GM23338 (cell line): ENCODE data around the gene RNF220. TPM values are rescaled to one million over a fixed set of nuclear protein-coding genes. Genes with fewer than 3 reads are reported as not detected.

Experiments used
- ATAC-seq: fragments of 200-7000 bp; cut with Tn5 transposase; 3 replicates; pipeline ENCODE4 v1.9.1; 2020
- DNase-seq: peaks from one replicate; pipeline ENCODE4 v3.0.0-alpha.2; 2015; ENCODE audit warnings: low spot score
- H2AFZ ChIP-seq: fragments of 200-600 bp; sonication (generic); 2 replicates; pipeline ENCODE4 v1.8.0; 2016; ENCODE audit warnings: antibody characterized with exemption, mild to moderate bottlenecking, moderate library complexity
- H3F3A ChIP-seq: fragments of 200-600 bp; sonication (generic); replicated peaks from 2 replicates; pipeline ENCODE4 v1.8.0; 2017; ENCODE audit warnings: antibody characterized with exemption, mixed run types, low read depth
- H3K27ac ChIP-seq: fragments of 200-600 bp; sonication (generic); 2 replicates; pipeline ENCODE4 v1.6.1; 2016; ENCODE audit warnings: low read depth
- H3K27me3 ChIP-seq: fragments of 200-600 bp; sonication (generic); 2 replicates; pipeline ENCODE4 v1.8.0; 2016; ENCODE audit warnings: mild to moderate bottlenecking, mixed run types, moderate library complexity; ENCODE audit not compliant: insufficient read depth
- H3K36me3 ChIP-seq: fragments of 200-600 bp; sonication (generic); 2 replicates; pipeline ENCODE4 v1.8.0; 2016; ENCODE audit warnings: mild to moderate bottlenecking; ENCODE audit not compliant: insufficient read depth
- H3K4me1 ChIP-seq: fragments of 200-600 bp; sonication (generic); 2 replicates; pipeline ENCODE4 v1.8.0; 2016; ENCODE audit warnings: mild to moderate bottlenecking, moderate library complexity; ENCODE audit not compliant: insufficient read depth
- H3K4me2 ChIP-seq: fragments of 200-600 bp; sonication (generic); 2 replicates; pipeline ENCODE4 v1.7.1; 2017; ENCODE audit warnings: mixed run types
- H3K4me3 ChIP-seq: fragments of 200-600 bp; sonication (generic); 2 replicates; pipeline ENCODE4 v1.6.1; 2016; ENCODE audit warnings: mixed run types
- H3K79me2 ChIP-seq: fragments of 200-600 bp; sonication (generic); replicated peaks from 2 replicates; pipeline ENCODE4 v1.8.0; 2017; ENCODE audit warnings: mild to moderate bottlenecking; ENCODE audit not compliant: insufficient read depth
- H3K9me2 ChIP-seq: fragments of 200-600 bp; sonication (generic); 2 replicates; pipeline ENCODE4 v1.8.0; 2017; ENCODE audit not compliant: insufficient read depth
- H4K20me1 ChIP-seq: fragments of 200-600 bp; sonication (generic); replicated peaks from 2 replicates; pipeline ENCODE4 v1.8.0; 2017; ENCODE audit warnings: mild to moderate bottlenecking; ENCODE audit not compliant: insufficient read depth
- H3K27ac Mint-ChIP-seq: 2 replicates; pipeline ENCODE4 v1.8.0; 2020; ENCODE audit warnings: inconsistent platforms, mild to moderate bottlenecking, moderate library complexity, mixed read lengths
- H3K27me3 Mint-ChIP-seq: 3 replicates; pipeline ENCODE4 v1.8.0; 2022; ENCODE audit warnings: low read depth, mild to moderate bottlenecking, moderate library complexity, mixed read lengths, inconsistent platforms; ENCODE audit not compliant: insufficient read depth, poor library complexity
- H3K36me3 Mint-ChIP-seq: 3 replicates; pipeline ENCODE4 v1.8.0; 2021; ENCODE audit warnings: low read depth, mild to moderate bottlenecking, inconsistent platforms, moderate library complexity, mixed read lengths
- H3K4me1 Mint-ChIP-seq: 3 replicates; pipeline ENCODE4 v1.8.0; 2020; ENCODE audit warnings: mild to moderate bottlenecking, inconsistent platforms, mixed read lengths
- H3K4me3 Mint-ChIP-seq: 3 replicates; pipeline ENCODE4 v1.8.0; 2021; ENCODE audit warnings: moderate library complexity, mild to moderate bottlenecking, inconsistent platforms, mixed read lengths
- H3K9me3 Mint-ChIP-seq: 3 replicates; pipeline ENCODE4 v1.8.0; 2020; ENCODE audit warnings: moderate library complexity, mild to moderate bottlenecking, inconsistent platforms, mixed read lengths
- CREB1 ChIP-seq: fragments of 250-450 bp; sonication (Bioruptor Pico); IDR thresholded peaks from 2 replicates; pipeline ENCODE4 v1.5.0; 2020; ENCODE audit warnings: low read depth, mild to moderate bottlenecking, moderate library complexity
- EZH2 ChIP-seq: fragments of 200-600 bp; sonication (generic); IDR thresholded peaks from one replicate; pipeline ENCODE4 v1.8.0; 2017; ENCODE audit warnings: antibody characterized with exemption, mild to moderate bottlenecking, low read depth; ENCODE audit not compliant: unreplicated experiment
- EZH2phosphoT487 ChIP-seq: fragments of 200-600 bp; sonication (generic); IDR thresholded peaks from one replicate; pipeline ENCODE4 v1.8.1; 2018; ENCODE audit warnings: antibody characterized with exemption; ENCODE audit not compliant: unreplicated experiment
- JUNB ChIP-seq: IDR thresholded peaks from one replicate; pipeline ENCODE4 v1.6.1; 2016; ENCODE audit warnings: antibody characterized with exemption; ENCODE audit not compliant: unreplicated experiment
- NANOG ChIP-seq: IDR thresholded peaks from 2 replicates; pipeline ENCODE4 v1.6.1; 2016; ENCODE audit warnings: antibody characterized with exemption, borderline replicate concordance
- POLR2AphosphoS5 ChIP-seq: IDR thresholded peaks from 2 replicates; pipeline ENCODE4 v1.6.1; 2016; ENCODE audit warnings: antibody characterized with exemption, low read depth
- STAT1 ChIP-seq: IDR thresholded peaks from one replicate; pipeline ENCODE4 v1.6.1; 2016; ENCODE audit warnings: antibody characterized with exemption; ENCODE audit not compliant: unreplicated experiment
- ZNF331 ChIP-seq: fragments of 250-450 bp; sonication (Bioruptor Pico); IDR thresholded peaks from 2 replicates; pipeline ENCODE4 v1.5.0; 2020; ENCODE audit warnings: low read depth, mild to moderate bottlenecking, moderate library complexity
- polyA plus RNA-seq: library from polyadenylated mRNA; unstranded; fragments of >200 nt; fragmentation: Nextera tagmentation; extraction: Ambion mirVana; gene quantifications from 2 replicates; pipeline ENCODE4 v1.2.1, GENCODE V29; 2016
- total RNA-seq: library from RNA; depleted of rRNA; stranded (reverse); fragments of >200 nt; shearing (Covaris generic); gene quantifications from 2 replicates; pipeline ENCODE4 v1.2.3, GENCODE V29; 2014
- TF ChIP-seq, protein P1 (sequence below): IDR thresholded peaks from one replicate; pipeline ENCODE4 v1.6.1; 2018; ENCODE audit warnings: antibody characterized with exemption; ENCODE audit not compliant: unreplicated experiment
- TF ChIP-seq, protein P2 (sequence below), 2 experiments: fragments of 200-600 bp in 1 of 2; sonication (generic) in 1 of 2; conservative IDR thresholded peaks; 2 replicates each; pipeline versions ENCODE4 v1.5.1 to v1.6.1; 2016 to 2017; ENCODE audit warnings: antibody characterized with exemption in 2 of 2, low read depth in 2 of 2, mild to moderate bottlenecking in 2 of 2, moderate library complexity in 1 of 2

RNF220 gene
- total and polyA plus RNA-seq, 2 experiments from 2014 or later = 72.8 to 168 TPM

DNA sequence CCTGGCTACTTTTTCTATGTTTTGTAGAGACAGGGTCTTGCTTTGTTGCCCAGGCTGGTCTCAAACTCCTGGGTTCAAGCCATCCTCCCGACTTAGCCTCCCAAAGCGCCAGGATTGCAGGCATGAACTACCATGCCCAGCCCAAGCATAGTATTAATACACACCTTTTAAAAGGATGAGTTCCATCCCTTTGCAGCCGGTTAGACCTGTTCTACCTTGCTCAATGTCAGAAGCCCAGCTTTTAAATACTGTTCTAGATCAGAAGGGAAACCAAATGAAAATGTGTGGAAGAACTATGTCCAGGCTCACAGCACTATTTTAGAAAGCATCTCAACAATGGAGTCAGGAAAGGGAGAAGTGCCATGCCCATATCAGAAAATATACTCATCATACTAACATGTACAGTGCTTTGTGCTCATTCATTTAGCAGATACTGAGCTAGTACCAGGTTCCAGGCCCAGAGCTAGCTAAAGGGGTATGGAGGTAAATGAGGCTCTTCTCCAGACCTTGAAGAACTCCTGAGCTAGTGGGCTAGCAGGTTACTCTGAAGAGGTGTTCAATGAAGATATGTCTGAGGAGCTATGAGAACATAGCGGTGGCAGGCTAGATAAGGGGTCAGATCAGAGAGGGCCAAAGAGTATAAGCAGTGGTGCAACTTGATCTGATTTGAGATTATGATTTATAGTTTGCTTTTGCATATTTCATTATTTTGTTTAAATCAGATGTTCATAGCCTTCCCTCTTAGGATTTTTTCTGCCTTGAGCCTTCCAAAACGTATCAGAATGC, 78.2 kb downstream of the RNF220 start (continued):
- no peak for TF ChIP-seq CREB1
- no peak for TF ChIP-seq EZH2
- TF ChIP-seq, protein P1, sequence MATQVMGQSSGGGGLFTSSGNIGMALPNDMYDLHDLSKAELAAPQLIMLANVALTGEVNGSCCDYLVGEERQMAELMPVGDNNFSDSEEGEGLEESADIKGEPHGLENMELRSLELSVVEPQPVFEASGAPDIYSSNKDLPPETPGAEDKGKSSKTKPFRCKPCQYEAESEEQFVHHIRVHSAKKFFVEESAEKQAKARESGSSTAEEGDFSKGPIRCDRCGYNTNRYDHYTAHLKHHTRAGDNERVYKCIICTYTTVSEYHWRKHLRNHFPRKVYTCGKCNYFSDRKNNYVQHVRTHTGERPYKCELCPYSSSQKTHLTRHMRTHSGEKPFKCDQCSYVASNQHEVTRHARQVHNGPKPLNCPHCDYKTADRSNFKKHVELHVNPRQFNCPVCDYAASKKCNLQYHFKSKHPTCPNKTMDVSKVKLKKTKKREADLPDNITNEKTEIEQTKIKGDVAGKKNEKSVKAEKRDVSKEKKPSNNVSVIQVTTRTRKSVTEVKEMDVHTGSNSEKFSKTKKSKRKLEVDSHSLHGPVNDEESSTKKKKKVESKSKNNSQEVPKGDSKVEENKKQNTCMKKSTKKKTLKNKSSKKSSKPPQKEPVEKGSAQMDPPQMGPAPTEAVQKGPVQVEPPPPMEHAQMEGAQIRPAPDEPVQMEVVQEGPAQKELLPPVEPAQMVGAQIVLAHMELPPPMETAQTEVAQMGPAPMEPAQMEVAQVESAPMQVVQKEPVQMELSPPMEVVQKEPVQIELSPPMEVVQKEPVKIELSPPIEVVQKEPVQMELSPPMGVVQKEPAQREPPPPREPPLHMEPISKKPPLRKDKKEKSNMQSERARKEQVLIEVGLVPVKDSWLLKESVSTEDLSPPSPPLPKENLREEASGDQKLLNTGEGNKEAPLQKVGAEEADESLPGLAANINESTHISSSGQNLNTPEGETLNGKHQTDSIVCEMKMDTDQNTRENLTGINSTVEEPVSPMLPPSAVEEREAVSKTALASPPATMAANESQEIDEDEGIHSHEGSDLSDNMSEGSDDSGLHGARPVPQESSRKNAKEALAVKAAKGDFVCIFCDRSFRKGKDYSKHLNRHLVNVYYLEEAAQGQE = no peak
- no peak for TF ChIP-seq POLR2AphosphoS5
- no peak for TF ChIP-seq ZNF331 (CRISPR knock-in tag)
- no peak for TF ChIP-seq STAT1
- TF ChIP-seq JUNB = no peak
- no peak for TF ChIP-seq NANOG
- TF ChIP-seq, protein P2, sequence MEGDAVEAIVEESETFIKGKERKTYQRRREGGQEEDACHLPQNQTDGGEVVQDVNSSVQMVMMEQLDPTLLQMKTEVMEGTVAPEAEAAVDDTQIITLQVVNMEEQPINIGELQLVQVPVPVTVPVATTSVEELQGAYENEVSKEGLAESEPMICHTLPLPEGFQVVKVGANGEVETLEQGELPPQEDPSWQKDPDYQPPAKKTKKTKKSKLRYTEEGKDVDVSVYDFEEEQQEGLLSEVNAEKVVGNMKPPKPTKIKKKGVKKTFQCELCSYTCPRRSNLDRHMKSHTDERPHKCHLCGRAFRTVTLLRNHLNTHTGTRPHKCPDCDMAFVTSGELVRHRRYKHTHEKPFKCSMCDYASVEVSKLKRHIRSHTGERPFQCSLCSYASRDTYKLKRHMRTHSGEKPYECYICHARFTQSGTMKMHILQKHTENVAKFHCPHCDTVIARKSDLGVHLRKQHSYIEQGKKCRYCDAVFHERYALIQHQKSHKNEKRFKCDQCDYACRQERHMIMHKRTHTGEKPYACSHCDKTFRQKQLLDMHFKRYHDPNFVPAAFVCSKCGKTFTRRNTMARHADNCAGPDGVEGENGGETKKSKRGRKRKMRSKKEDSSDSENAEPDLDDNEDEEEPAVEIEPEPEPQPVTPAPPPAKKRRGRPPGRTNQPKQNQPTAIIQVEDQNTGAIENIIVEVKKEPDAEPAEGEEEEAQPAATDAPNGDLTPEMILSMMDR (conservative IDR thresholded peaks at IDR 0.05; ENCODE audit: low read depth in 2 of 2) = no peak

DNA sequence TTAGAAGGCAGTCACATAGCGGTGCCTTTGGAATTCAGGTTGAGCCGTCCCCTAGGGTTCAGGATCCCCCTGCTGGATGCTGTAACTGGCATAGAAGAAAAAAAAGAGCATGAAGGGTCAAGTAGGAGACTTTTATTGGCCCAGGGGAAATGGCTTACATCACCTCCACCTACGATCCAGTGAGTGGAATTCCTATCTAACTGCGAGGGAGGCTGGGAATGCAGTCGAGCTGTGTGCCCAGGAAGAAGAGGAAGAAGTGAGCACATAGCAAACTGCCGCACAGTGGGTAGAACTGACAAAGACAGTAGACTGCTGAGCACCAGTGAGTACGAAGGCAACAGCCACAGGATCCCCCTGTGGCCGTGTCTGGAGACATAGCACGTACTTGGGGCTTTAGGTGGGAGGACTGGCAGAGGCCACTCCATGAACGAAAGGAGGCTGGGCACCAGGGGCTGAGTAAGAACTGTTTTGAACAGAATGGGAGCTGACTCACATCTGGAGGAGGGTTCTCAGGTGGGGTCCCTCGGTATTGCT, 79.2 kb downstream of the RNF220 start:
- Mint-ChIP-seq H3K4me1 (peaks cover 25% of the 10 kb centered on the region), H3K9me3 (no peaks in the 10 kb centered on the region), H3K4me3 (peak overlapping the region; percentile 1; the same call in 1 of the 3 replicates), H3K27me3 (peaks cover 4% of the 10 kb centered on the region), H3K27ac (peak overlapping the region; percentile 71), H3K36me3 (no peaks in the 10 kb centered on the region)
- Histone ChIP-seq H3K27ac (peak overlapping the region; percentile 21), H3K9me2 (no peaks in the 10 kb centered on the region), H3K4me3 (no peak overlapping the region), H3K36me3 (no peaks in the 10 kb centered on the region), H3K4me2 (peak overlapping the region; percentile 0; the same call in 1 of the 2 replicates), H3K79me2 (no peaks in the 10 kb centered on the region), H3F3A (no peaks in the 10 kb centered on the region; the same call in 1 of the 2 replicates), H4K20me1 (no peaks in the 10 kb centered on the region), H3K27me3 (no peaks in the 10 kb centered on the region), H2AFZ (no peak overlapping the region), H3K4me1 (peaks cover 29% of the 10 kb centered on the region)
- ATAC-seq = peak; percentile 77
- peak; percentile 87 for DNase-seq
- TF ChIP-seq, protein P2 (conservative IDR thresholded peaks at IDR 0.05; ENCODE audit: low read depth in 2 of 2) = peak; percentile 43 to 50
- TF ChIP-seq EZH2phosphoT487 (no peak), JUNB (no peak)
